Measurements from ENCODE around the gene PLBD2. TPM values are rescaled to one million over a fixed set of nuclear protein-coding genes. Genes with fewer than 3 reads are reported as not detected.

PLBD2 gene
- total and polyA plus RNA-seq, 10 of the 15 experiments (the other 5 are each of a cell fraction or from before 2014, with no cell fraction given): 1.4 to 16.6 (median 5.9) TPM

DNA sequence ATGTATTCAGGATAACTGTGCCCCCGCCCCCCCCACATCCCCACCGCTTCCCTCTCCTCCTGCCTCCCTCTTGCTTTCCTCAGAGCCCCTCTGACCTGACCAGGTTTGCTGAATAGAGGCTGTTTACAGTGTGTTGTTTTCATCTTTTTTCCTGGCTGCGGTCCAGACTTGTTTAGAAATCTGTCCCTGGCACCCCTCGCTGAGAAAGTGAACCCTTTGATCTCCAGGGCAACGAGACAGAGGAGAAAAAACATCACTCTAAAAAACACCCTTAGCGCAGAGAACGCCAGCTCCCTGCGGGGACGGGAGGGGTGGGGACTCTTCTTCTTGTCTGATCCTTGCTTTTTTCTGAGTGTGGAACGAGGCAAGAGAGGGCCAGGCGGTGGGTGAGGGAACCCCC is 22.8 kb downstream of the PLBD2 start:
- WGBS (ENCODE audit: insufficient coverage, insufficient replicate concordance, low lambda C conversion rate, missing lambda C conversion rate): 88% methylated on average over 10 of the region's 11 CpGs
- ChIA-PET SMC1A (ENCODE audit: uncharacterized antibody, unreplicated experiment) (no interaction called here), POLR2A (no interaction called here), CTCF (interaction anchor here (0.6 kb wide), 1 partner anchor 1009 kb away, joined by 4 read pairs; no protein-coding TSS in a partner anchor), RAD21 (ENCODE audit: unreplicated experiment) (no interaction called here)
- FAIRE-seq (no peak), DNase-seq (ENCODE audit: low read depth, low spot score) (no peak), ATAC-seq (no peak)
- intact Hi-C loops (cut with micrococcal nuclease; ENCODE audit: unreplicated experiment): no loop called here
- TF ChIP-seq CHD4 (IDR thresholded peaks at IDR 0.05) (no peak), SMARCA5 (IDR thresholded peaks at IDR 0.05) (no peak), ZNF217 (IDR thresholded peaks at IDR 0.05) (no peak), JUNB (IDR thresholded peaks at IDR 0.05) (no peak)
- no peaks in the 10 kb centered on the region for H3K9me3 ChIP-seq (replicated peaks; ENCODE audit: control insufficient read depth, insufficient read depth, low read length)
- no peaks in the 10 kb centered on the region; a peak in 1 of 4 replicates for H3K36me3 ChIP-seq (ENCODE audit: control insufficient read depth in 2 of 2, insufficient read depth in 2 of 2, low read length in 1 of 2)
- no peak overlapping the region for H3K4me2 ChIP-seq (ENCODE audit: control insufficient read depth, insufficient read depth)
- H3K4me3 ChIP-seq: no peak overlapping the region
- no peaks in the 10 kb centered on the region for H4K20me1 ChIP-seq (ENCODE audit: control insufficient read depth, insufficient read depth)
- no peak overlapping the region for H3K27ac ChIP-seq (ENCODE audit: control insufficient read depth, insufficient read depth)
- no peaks in the 10 kb centered on the region for H3K79me2 ChIP-seq (ENCODE audit: control insufficient read depth, insufficient read depth, low read length)
- no peak overlapping the region for H3K9ac ChIP-seq (ENCODE audit: control insufficient read depth, insufficient read depth, low read length)
- H2AFZ ChIP-seq (ENCODE audit: control insufficient read depth, low read depth, low read length): no peak overlapping the region
- no peaks in the 10 kb centered on the region for H3K27me3 ChIP-seq (replicated peaks in 1 of 2; ENCODE audit: control insufficient read depth in 2 of 2, insufficient read depth in 2 of 2, low read length in 1 of 2)
- no peaks in the 10 kb centered on the region; the same call in 1 of the 2 replicates for H3K4me1 ChIP-seq (ENCODE audit: control insufficient read depth, insufficient read depth, low read length)
- BruUV-seq (replicated peaks): no TSS peak
- in situ Hi-C loops (cut with MboI): no loop called here

DNA sequence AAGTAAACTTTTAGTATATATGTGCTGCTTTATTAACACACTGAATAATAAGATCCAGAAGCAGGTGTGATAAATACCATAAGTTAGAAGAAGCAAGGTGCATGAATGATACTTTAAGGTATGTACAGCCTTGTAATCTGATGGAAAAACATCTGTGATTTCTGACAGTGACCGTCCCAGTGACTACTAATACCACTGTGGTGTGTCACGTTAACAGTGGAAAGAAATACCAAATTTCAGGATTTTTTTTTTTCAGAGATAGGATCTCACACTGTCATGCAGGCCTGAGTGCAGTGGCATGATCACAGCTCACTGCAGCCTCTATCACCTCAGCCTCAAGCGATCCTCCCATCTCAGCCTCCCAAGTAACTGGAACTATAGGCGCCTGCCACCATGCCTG is 23.8 kb downstream of the PLBD2 start:
- TF ChIP-seq SREBF1 (IDR thresholded peaks at IDR 0.05; ENCODE audit: low read length): no peak
- TF ChIP-seq, protein P1, sequence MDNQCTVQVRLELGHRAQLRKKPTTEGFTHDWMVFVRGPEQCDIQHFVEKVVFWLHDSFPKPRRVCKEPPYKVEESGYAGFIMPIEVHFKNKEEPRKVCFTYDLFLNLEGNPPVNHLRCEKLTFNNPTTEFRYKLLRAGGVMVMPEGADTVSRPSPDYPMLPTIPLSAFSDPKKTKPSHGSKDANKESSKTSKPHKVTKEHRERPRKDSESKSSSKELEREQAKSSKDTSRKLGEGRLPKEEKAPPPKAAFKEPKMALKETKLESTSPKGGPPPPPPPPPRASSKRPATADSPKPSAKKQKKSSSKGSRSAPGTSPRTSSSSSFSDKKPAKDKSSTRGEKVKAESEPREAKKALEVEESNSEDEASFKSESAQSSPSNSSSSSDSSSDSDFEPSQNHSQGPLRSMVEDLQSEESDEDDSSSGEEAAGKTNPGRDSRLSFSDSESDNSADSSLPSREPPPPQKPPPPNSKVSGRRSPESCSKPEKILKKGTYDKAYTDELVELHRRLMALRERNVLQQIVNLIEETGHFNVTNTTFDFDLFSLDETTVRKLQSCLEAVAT (IDR thresholded peaks at IDR 0.05): no peak
- 99% methylated on average over 4 of the region's 4 CpGs for WGBS (ENCODE audit: insufficient coverage, insufficient replicate concordance, low lambda C conversion rate, missing lambda C conversion rate)
- intact Hi-C loops (cut with micrococcal nuclease; ENCODE audit: unreplicated experiment) (no loop called here), in situ Hi-C loops (cut with MboI) (no loop called here)
- Histone ChIP-seq H2AFZ (ENCODE audit: control insufficient read depth, low read depth, low read length) (no peak overlapping the region), H3K4me3 (no peak overlapping the region), H3K9ac (ENCODE audit: control insufficient read depth, insufficient read depth, low read length) (no peak overlapping the region), H3K4me2 (ENCODE audit: control insufficient read depth, insufficient read depth) (no peak overlapping the region), H3K36me3 (ENCODE audit: control insufficient read depth in 2 of 2, insufficient read depth in 2 of 2, low read length in 1 of 2) (no peaks in the 10 kb centered on the region; a peak in 1 of 4 replicates), H4K20me1 (ENCODE audit: control insufficient read depth, insufficient read depth) (no peaks in the 10 kb centered on the region), H3K27ac (ENCODE audit: control insufficient read depth, insufficient read depth) (no peak overlapping the region), H3K27me3 (replicated peaks in 1 of 2; ENCODE audit: control insufficient read depth in 2 of 2, insufficient read depth in 2 of 2, low read length in 1 of 2) (no peaks in the 10 kb centered on the region), H3K9me3 (replicated peaks; ENCODE audit: control insufficient read depth, insufficient read depth, low read length) (no peaks in the 10 kb centered on the region), H3K79me2 (ENCODE audit: control insufficient read depth, insufficient read depth, low read length) (no peaks in the 10 kb centered on the region), H3K4me1 (ENCODE audit: control insufficient read depth, insufficient read depth, low read length) (no peaks in the 10 kb centered on the region; the same call in 1 of the 2 replicates)
- SMC1A ChIA-PET (ENCODE audit: uncharacterized antibody, unreplicated experiment): no interaction called here
- CTCF ChIA-PET: interaction anchor here (1.0 to 1.1 kb wide), 2 partner anchors 43 to 150 kb away, joined by 3 to 5 read pairs; no protein-coding TSS in a partner anchor
- BruUV-seq (replicated peaks): no TSS peak
- FAIRE-seq (no peak), DNase-seq (ENCODE audit: low read depth, low spot score) (no peak), ATAC-seq (no peak)
- POLR2A ChIA-PET: no interaction called here
- RAD21 ChIA-PET (ENCODE audit: unreplicated experiment): interaction anchor here (0.9 to 1.1 kb wide), 2 partner anchors 27 to 187 kb away, joined by 3 read pairs; no protein-coding TSS in a partner anchor

All from GM12878 (cell line).